Adrenal gland (tissue), 12 donors: ENCODE measurements around the gene ANKRD17. TPM values are rescaled to one million over a fixed set of nuclear protein-coding genes. Genes with fewer than 3 reads are reported as not detected.

Experiments
- DNase-seq, 7 donors: peaks; one replicate each; pipeline ENCODE4 v3.0.0-alpha.2; 2019 to 2020
- H3K27ac ChIP-seq, 5 donors: fragments of 200-600 bp; sonication (generic) in 4 of 5; 1 replicate in 3 of 5; 2 replicates in 2 of 5; pipeline versions ENCODE4 v1.5.1 to v1.8.0; 2016 to 2020; ENCODE audit warnings: mild to moderate bottlenecking in 1 of 5
- H3K27me3 ChIP-seq: fragments of 200-600 bp; 2 replicates; pipeline ENCODE4 v1.8.0; 2021
- H3K36me3 ChIP-seq, 2 donors: fragments of 200-600 bp; replicated peaks in 1 of 2; 1 replicate in 1 of 2; 2 replicates in 1 of 2; pipeline versions ENCODE4 v1.5.1 to v1.8.0; 2018 to 2022
- H3K4me1 ChIP-seq, 2 donors: fragments of 200-600 bp; replicated peaks in 1 of 2; 1 replicate in 1 of 2; 2 replicates in 1 of 2; pipeline versions ENCODE4 v1.5.1 to v1.8.0; 2018 to 2021
- H3K4me3 ChIP-seq, 4 donors: fragments of 200-600 bp; sonication (generic) in 3 of 4; one replicate each; pipeline ENCODE4 v1.5.1; 2016 to 2018
- H3K9me3 ChIP-seq, 3 donors: fragments of 200-600 bp; sonication (generic) in 1 of 3; replicated peaks in 1 of 3; 1 replicate in 2 of 3; 2 replicates in 1 of 3; pipeline versions ENCODE4 v1.5.1 to v1.8.0; 2016 to 2021
- POLR2A ChIP-seq, 2 donors: fragments of 450-650 bp; IDR thresholded peaks; one replicate each; pipeline ENCODE4 v1.6.1; 2017; ENCODE audit warnings: antibody characterized with exemption in 2 of 2, mild to moderate bottlenecking in 2 of 2, moderate library complexity in 1 of 2
- WGBS, 4 donors: extraction: QIAGEN DNeasy Blood & Tissue Kit in 2 of 4; methylation state at CpG; one replicate each; pipeline versions ENCODE4 v1.1.5 to v1.1.7; 2013 to 2017; 5-methylcytosine and 5-hydroxymethylcytosine counted together
- intact Hi-C, 2 donors: fragments of 100-400 bp; cut with DNase I; formaldehyde crosslinking; loops; one replicate each; pipeline versions ENCODE4 v1.14.1 to v1.15.0; 2022 to 2023
- polyA plus RNA-seq, 3 donors: library from polyadenylated mRNA; stranded (reverse); fragments of 200-250 nt in 2 of 3; fragments of 350-450 nt in 1 of 3; fragmentation: Illumina TruSeq in 1 of 3; extraction: RNeasy Lipid Tissue Mini Kit (QIAGEN cat#74804) in 1 of 3; gene quantifications; one replicate each; pipeline ENCODE4 v1.2.3, GENCODE V29; 2013 to 2014
- total RNA-seq, 9 donors: library from RNA; depleted of rRNA in 4 of 9; stranded (reverse); fragments of >200 nt in 4 of 9; fragments of 120-200 nt in 1 of 9; fragmentation: NEBNext Ultra II Directional in 1 of 9; extraction: Animal tissue kit (Norgen Biotek cat#: 25700) in 1 of 9; gene quantifications; one replicate each; pipeline versions ENCODE4 v1.1.0 to v1.2.4, GENCODE V29; 2013 to 2023
- TF ChIP-seq, protein P1 (sequence below), 6 experiments: fragments of 450-650 bp in 4 of 6; fragments of 200-600 bp in 2 of 6; sonication (generic) in 1 of 6; IDR thresholded peaks; 1 replicate in 5 of 6; 2 replicates in 1 of 6; pipeline versions ENCODE4 v1.5.1 to v1.8.0; 2016 to 2021; ENCODE audit warnings: antibody characterized with exemption in 6 of 6, mild to moderate bottlenecking in 2 of 6, moderate library complexity in 1 of 6
- donor health status: healthy with polysubstance abuse.
- donor health status: Bipolar disorder and iron deficiency.
- donor health status: DM: yes; HTN: yes; CAD: no.
- donor health status: DM: no; HTN: no; CAD: no.
- donor health status: DM: no; HTN: no; CAD: no.
- donor health status: DM: yes; HTN: yes; CAD: no.

Gene ANKRD17
- total and polyA plus RNA-seq, 12 donors, result 13.3 to 66.3 (median 51.3) TPM

DNA sequence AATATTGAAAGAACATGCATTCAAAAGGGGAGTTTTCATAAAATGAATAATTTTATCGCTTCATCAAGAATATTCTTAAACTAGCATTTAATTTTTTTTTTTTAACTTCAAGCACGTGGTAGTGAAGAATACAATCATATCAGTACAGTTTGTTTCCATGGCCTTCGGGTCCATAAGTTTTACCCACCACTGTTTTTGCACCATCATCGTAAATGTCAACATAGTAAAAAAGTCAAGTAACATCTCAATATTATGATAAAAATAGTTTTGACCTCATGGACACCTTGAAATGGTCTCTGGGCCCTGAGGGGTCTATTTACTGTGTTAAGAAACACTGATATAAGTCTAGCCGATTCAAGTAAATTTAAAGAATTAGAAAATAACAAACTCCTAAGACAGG is 80.2 kb downstream of the ANKRD17 start:
- Histone ChIP-seq H3K4me1 (peaks cover 11 to 18% of the 10 kb centered on the region in 2 donors), H3K27ac (no peak overlapping the region), H3K4me3 (no peak overlapping the region), H3K9me3 (no peaks in the 10 kb centered on the region), H3K36me3 (no peaks in the 10 kb centered on the region), H3K27me3 (no peaks in the 10 kb centered on the region)
- TF ChIP-seq, protein P1, sequence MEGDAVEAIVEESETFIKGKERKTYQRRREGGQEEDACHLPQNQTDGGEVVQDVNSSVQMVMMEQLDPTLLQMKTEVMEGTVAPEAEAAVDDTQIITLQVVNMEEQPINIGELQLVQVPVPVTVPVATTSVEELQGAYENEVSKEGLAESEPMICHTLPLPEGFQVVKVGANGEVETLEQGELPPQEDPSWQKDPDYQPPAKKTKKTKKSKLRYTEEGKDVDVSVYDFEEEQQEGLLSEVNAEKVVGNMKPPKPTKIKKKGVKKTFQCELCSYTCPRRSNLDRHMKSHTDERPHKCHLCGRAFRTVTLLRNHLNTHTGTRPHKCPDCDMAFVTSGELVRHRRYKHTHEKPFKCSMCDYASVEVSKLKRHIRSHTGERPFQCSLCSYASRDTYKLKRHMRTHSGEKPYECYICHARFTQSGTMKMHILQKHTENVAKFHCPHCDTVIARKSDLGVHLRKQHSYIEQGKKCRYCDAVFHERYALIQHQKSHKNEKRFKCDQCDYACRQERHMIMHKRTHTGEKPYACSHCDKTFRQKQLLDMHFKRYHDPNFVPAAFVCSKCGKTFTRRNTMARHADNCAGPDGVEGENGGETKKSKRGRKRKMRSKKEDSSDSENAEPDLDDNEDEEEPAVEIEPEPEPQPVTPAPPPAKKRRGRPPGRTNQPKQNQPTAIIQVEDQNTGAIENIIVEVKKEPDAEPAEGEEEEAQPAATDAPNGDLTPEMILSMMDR (IDR thresholded peaks at IDR 0.05), result no peak
- no peak for TF ChIP-seq POLR2A (IDR thresholded peaks at IDR 0.05)
- 86 to 94% (median 92%) methylated on average over 5 of the region's 5 CpGs for WGBS, 4 donors
- no peak for DNase-seq
- intact Hi-C loops, result no loop called here

DNA sequence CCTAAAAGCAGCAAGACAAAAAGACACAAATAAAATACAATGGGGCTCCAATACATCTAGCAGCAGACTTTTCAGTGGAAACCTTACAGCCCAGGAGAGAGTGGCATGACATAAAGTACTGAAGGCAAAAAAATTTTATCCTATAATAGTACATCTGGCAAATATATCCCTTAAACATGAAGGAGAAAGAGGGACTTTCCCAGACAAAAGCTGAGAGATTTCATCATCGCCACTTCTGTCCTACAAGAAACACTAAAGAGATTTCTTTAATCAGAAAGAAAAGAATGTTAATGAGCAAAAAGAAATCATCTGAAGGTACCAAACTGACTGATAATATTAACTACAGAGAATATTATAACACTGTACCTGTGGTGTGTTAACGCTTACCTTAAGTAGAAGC is 86.4 kb downstream of the ANKRD17 start:
- TF ChIP-seq, protein P1 (IDR thresholded peaks at IDR 0.05), result no peak
- TF ChIP-seq POLR2A (IDR thresholded peaks at IDR 0.05), result no peak
- peaks cover 0 to 23% of the 10 kb centered on the region in 2 donors for H3K36me3 ChIP-seq
- DNase-seq, result no peak
- no peak overlapping the region for H3K4me3 ChIP-seq
- no peaks in the 10 kb centered on the region for H3K9me3 ChIP-seq
- peaks cover 0 to 2% of the 10 kb centered on the region in 2 donors for H3K4me1 ChIP-seq
- 95 to 100% (median 98%) methylated on average over 2 of the region's 2 CpGs for WGBS, 4 donors
- H3K27me3 ChIP-seq, result no peaks in the 10 kb centered on the region
- no peak overlapping the region for H3K27ac ChIP-seq
- intact Hi-C loops, result no loop called here

DNA sequence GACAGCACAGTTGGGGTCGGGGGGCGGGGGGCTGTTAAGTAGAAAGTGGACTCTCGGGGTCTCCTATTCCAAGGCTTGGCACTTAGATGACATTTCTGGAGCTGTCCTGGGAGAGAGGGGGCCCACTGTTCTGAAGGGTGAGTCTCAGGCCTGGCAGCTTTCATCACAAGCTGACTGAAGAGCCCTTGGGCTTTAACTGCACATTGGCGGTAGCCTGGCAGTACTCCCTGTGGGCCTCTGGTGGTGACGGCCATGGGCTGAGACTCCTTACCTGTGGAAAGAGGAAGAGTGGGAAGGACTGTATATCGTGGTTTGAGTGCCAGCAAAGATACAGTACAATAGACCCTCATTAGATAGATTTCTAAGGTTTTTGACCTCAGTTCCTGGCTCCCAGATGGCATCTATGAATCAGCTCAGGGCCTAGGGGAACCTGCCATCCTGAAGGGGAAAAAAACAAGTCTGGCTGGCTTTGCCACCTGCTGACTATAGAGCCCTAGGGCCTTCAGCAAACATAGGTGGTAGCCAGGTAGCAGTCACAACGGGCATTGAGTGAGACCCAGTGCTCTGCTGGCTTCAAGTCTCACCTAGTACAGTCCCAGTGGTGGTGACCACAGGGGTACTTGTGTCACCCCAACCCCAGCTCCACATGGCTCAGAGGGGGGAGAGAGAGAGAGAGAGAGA is 87.9 kb downstream of the ANKRD17 start:
- H3K4me3 ChIP-seq, result no peak overlapping the region
- WGBS, 4 donors, result 95 to 100% (median 98%) methylated on average over 5 to 7 of the region's 7 CpGs
- H3K27ac ChIP-seq, result no peak overlapping the region
- intact Hi-C loops, result no loop called here
- peaks cover 0 to 2% of the 10 kb centered on the region in 2 donors for H3K4me1 ChIP-seq
- no peak for DNase-seq
- H3K9me3 ChIP-seq, result peaks cover 0 to 6% (median 0%) of the 10 kb centered on the region in 3 donors
- no peak for TF ChIP-seq POLR2A (IDR thresholded peaks at IDR 0.05)
- TF ChIP-seq, protein P1 (IDR thresholded peaks at IDR 0.05), result no peak
- H3K36me3 ChIP-seq, result peaks cover 0 to 26% of the 10 kb centered on the region in 2 donors
- no peaks in the 10 kb centered on the region for H3K27me3 ChIP-seq

DNA sequence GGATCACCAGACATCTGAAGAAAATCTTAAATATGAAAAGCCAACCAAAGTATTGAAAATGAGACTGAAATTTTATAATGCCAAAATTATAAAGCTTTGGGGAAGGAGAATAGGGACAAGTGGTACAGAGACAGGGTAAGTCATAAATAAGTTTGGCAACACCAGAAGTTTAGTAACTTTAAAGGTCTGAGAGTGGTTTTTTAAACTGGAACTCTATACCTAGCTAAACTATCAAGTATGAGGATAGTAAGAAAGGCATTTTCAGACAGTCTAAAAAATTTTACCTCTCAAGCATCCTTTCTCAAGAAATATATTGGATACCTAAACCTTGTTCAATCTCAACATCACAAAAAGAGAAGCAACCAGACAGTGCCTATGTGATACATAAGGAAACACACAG is 92.4 kb downstream of the ANKRD17 start:
- Histone ChIP-seq H3K4me3 (no peak overlapping the region), H3K4me1 (no peaks in the 10 kb centered on the region), H3K36me3 (peaks cover 0 to 31% of the 10 kb centered on the region in 2 donors), H3K27ac (no peak overlapping the region), H3K27me3 (no peaks in the 10 kb centered on the region), H3K9me3 (peaks cover 0 to 6% (median 0%) of the 10 kb centered on the region in 3 donors)
- TF ChIP-seq, protein P1 (IDR thresholded peaks at IDR 0.05), result no peak
- TF ChIP-seq POLR2A (IDR thresholded peaks at IDR 0.05), result no peak
- DNase-seq, result no peak
- intact Hi-C loops, result no loop called here
